ENCODE data around the gene FGF1. TPM values are rescaled to one million over a fixed set of nuclear protein-coding genes. Genes with fewer than 3 reads are reported as not detected.

FGF1 gene
- total and polyA plus RNA-seq, 10 donors = 0.32 to 12.9 (median 2.6) TPM

- peaks cover 0 to 4% (median 0%) of the 10 kb centered on the region in 7 donors for H3K27me3 ChIP-seq (replicated peaks in 1 of 7)
- H3K27ac ChIP-seq = no peak overlapping the region
- intact Hi-C loops (cut with DNase I; ENCODE audit: low total_unique reads) = no loop called here
- no peak for TF ChIP-seq POLR2AphosphoS5 (IDR thresholded peaks at IDR 0.05)
- TF ChIP-seq, protein P1, sequence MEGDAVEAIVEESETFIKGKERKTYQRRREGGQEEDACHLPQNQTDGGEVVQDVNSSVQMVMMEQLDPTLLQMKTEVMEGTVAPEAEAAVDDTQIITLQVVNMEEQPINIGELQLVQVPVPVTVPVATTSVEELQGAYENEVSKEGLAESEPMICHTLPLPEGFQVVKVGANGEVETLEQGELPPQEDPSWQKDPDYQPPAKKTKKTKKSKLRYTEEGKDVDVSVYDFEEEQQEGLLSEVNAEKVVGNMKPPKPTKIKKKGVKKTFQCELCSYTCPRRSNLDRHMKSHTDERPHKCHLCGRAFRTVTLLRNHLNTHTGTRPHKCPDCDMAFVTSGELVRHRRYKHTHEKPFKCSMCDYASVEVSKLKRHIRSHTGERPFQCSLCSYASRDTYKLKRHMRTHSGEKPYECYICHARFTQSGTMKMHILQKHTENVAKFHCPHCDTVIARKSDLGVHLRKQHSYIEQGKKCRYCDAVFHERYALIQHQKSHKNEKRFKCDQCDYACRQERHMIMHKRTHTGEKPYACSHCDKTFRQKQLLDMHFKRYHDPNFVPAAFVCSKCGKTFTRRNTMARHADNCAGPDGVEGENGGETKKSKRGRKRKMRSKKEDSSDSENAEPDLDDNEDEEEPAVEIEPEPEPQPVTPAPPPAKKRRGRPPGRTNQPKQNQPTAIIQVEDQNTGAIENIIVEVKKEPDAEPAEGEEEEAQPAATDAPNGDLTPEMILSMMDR (IDR thresholded peaks at IDR 0.05 in 8 of 11, conservative IDR thresholded peaks at IDR 0.05 in 3 of 11) = no peak
- no peak for TF ChIP-seq POLR2A (IDR thresholded peaks at IDR 0.05)
- 81 to 89% (median 84%) methylated on average over 3 of the region's 3 CpGs for WGBS, 5 donors
- H3K9me3 ChIP-seq = peaks cover 0 to 7% (median 0%) of the 10 kb centered on the region in 8 donors
- no peaks in the 10 kb centered on the region for H3K36me3 ChIP-seq
- peaks cover 0 to 4% (median 0%) of the 10 kb centered on the region in 6 donors for H3K4me1 ChIP-seq
- H3K4me3 ChIP-seq = no peak overlapping the region
- DNase-seq = no peak
Observed at GRCh38 chr5:142621227-142621626, 64.7 kb downstream of the FGF1 start.

DNA sequence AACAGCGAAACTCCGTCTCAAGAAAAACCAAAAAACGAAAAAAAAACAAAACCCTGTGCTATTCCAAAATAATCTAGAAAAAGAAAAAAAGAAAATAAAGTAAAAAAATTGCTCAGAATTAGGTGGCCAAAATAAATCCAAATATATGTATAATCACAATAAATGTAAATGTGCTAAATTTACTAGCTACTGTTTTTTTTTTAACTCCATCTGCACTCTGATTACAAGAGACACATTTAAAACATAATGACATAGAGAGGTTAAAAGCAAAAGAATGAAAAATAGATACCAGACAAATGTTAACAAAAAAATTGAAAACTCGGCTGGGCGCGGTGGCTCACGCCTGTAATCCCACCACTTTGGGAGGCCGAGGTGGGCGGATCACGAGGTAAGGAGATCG lies 66.1 kb downstream of the FGF1 start:
- H3K27ac ChIP-seq = no peak overlapping the region
- H3K4me1 ChIP-seq = no peaks in the 10 kb centered on the region
- intact Hi-C loops (cut with DNase I; ENCODE audit: low total_unique reads) = no loop called here
- peaks cover 0 to 7% (median 0%) of the 10 kb centered on the region in 8 donors for H3K9me3 ChIP-seq
- no peak overlapping the region for H3K4me3 ChIP-seq
- H3K36me3 ChIP-seq = no peaks in the 10 kb centered on the region
- H3K27me3 ChIP-seq (replicated peaks in 1 of 7) = peaks cover 0 to 4% (median 0%) of the 10 kb centered on the region in 7 donors
- TF ChIP-seq POLR2AphosphoS5 (IDR thresholded peaks at IDR 0.05) (no peak), POLR2A (IDR thresholded peaks at IDR 0.05) (no peak)
- TF ChIP-seq, protein P1 (IDR thresholded peaks at IDR 0.05 in 8 of 11, conservative IDR thresholded peaks at IDR 0.05 in 3 of 11) = no peak
- no peak for DNase-seq
- WGBS, 5 donors = 83 to 93% (median 91%) methylated on average over 11 of the region's 11 CpGs

- WGBS, 5 donors = 54 to 59% (median 57%) methylated on average over 6 of the region's 6 CpGs
- H3K4me3 ChIP-seq = no peak overlapping the region
- no peak overlapping the region for H3K27ac ChIP-seq
- peaks cover 0 to 5% (median 0%) of the 10 kb centered on the region in 7 donors for H3K27me3 ChIP-seq (replicated peaks in 1 of 7)
- intact Hi-C loops (cut with DNase I; ENCODE audit: low total_unique reads) = no loop called here
- no peak for TF ChIP-seq POLR2A (IDR thresholded peaks at IDR 0.05)
- TF ChIP-seq, protein P1 (IDR thresholded peaks at IDR 0.05 in 8 of 11, conservative IDR thresholded peaks at IDR 0.05 in 3 of 11) = no peak
- no peak for TF ChIP-seq POLR2AphosphoS5 (IDR thresholded peaks at IDR 0.05)
- H3K9me3 ChIP-seq = peaks cover 0 to 7% (median 0%) of the 10 kb centered on the region in 8 donors
- H3K36me3 ChIP-seq = no peaks in the 10 kb centered on the region
- no peaks in the 10 kb centered on the region for H3K4me1 ChIP-seq
- DNase-seq = no peak
Observed at GRCh38 chr5:142618130-142618523, 67.8 kb downstream of the FGF1 start.

GRCh38 chr5:142617416-142618129 lies 68.3 kb downstream of the FGF1 start:
- no peaks in the 10 kb centered on the region for H3K36me3 ChIP-seq
- H3K9me3 ChIP-seq = peaks cover 0 to 7% (median 0%) of the 10 kb centered on the region in 8 donors

More at GRCh38 chr5:142617416-142618129, 68.3 kb downstream of the FGF1 start:
- 79 to 85% (median 81%) methylated on average over 5 of the region's 5 CpGs for WGBS, 5 donors
- Histone ChIP-seq H3K27me3 (replicated peaks in 1 of 7) (peaks cover 0 to 5% (median 0%) of the 10 kb centered on the region in 7 donors), H3K4me1 (no peaks in the 10 kb centered on the region), H3K27ac (no peak overlapping the region), H3K4me3 (no peak overlapping the region)
- no peak for TF ChIP-seq POLR2A (IDR thresholded peaks at IDR 0.05)
- no peak for TF ChIP-seq POLR2AphosphoS5 (IDR thresholded peaks at IDR 0.05)
- TF ChIP-seq, protein P1 (IDR thresholded peaks at IDR 0.05 in 8 of 11, conservative IDR thresholded peaks at IDR 0.05 in 3 of 11) = no peak
- no peak for DNase-seq
- intact Hi-C loops (cut with DNase I; ENCODE audit: low total_unique reads) = no loop called here
